Right lobe of liver (tissue), 6 donors: ENCODE measurements around the gene BCL2. TPM values are rescaled to one million over a fixed set of nuclear protein-coding genes. Genes with fewer than 3 reads are reported as not detected.
"Not testable (repeated sequence)": the region's sequence is repeated elsewhere in the genome, so short reads cannot be mapped to it uniquely, and the experiment has no call there.

Source experiments
- ATAC-seq, 4 donors: fragments of 200-7000 bp; cut with Tn5 transposase; one replicate each; pipeline ENCODE4 v1.9.1; 2020; ENCODE audit warnings: mild to moderate bottlenecking in 4 of 4, moderate library complexity in 4 of 4
- DNase-seq, 3 donors: peaks; one replicate each; pipeline ENCODE4 v3.0.0-alpha.2; 2020
- H3K27ac ChIP-seq, 3 donors: fragments of 200-600 bp; one replicate each; pipeline ENCODE4 v1.8.0; 2022
- H3K27me3 ChIP-seq, 2 donors: fragments of 200-600 bp; one replicate each; pipeline ENCODE4 v1.8.0; 2022
- H3K36me3 ChIP-seq, 4 donors: fragments of 200-600 bp; sonication (generic) in 1 of 4; one replicate each; pipeline versions ENCODE4 v1.5.1 to v1.8.0; 2017 to 2022; ENCODE audit warnings: control low read depth in 1 of 4
- H3K4me1 ChIP-seq, 4 donors: fragments of 200-600 bp; sonication (generic) in 1 of 4; one replicate each; pipeline versions ENCODE4 v1.5.1 to v1.8.0; 2017 to 2022; ENCODE audit warnings: control low read depth in 1 of 4
- H3K4me3 ChIP-seq, 3 donors: fragments of 200-600 bp; one replicate each; pipeline ENCODE4 v1.8.0; 2022
- H3K9me3 ChIP-seq, 4 donors: fragments of 200-600 bp; sonication (generic) in 1 of 4; one replicate each; pipeline versions ENCODE4 v1.5.1 to v1.8.0; 2017 to 2022; ENCODE audit warnings: control low read depth in 1 of 4
- POLR2A ChIP-seq: fragments of 450-650 bp; IDR thresholded peaks from one replicate; pipeline ENCODE4 v1.6.1; 2017; ENCODE audit warnings: antibody characterized with exemption, mild to moderate bottlenecking
- WGBS: methylation state at CpG from one replicate; pipeline ENCODE4 v1.1.6; 2018; ENCODE audit warnings: low coverage, low lambda C conversion rate; ENCODE audit not compliant: insufficient coverage; ENCODE audit errors: missing lambda C conversion rate; 5-methylcytosine and 5-hydroxymethylcytosine counted together
- intact Hi-C, 2 donors: fragments of 100-400 bp; cut with DNase I; formaldehyde crosslinking; loops; one replicate each; pipeline versions ENCODE4 v1.11.2 to v1.14.1; 2022
- total RNA-seq, 6 experiments: library from RNA; depleted of rRNA in 2 of 6; stranded (reverse); fragments of >200 nt in 2 of 6; fragmentation: NEBNext Ultra II Directional in 3 of 6; extraction: Animal tissue kit (Norgen Biotek cat#: 25700) in 3 of 6; gene quantifications; one replicate each; pipeline versions ENCODE4 v1.1.0 to v1.2.4, GENCODE V29; 2016 to 2023
- TF ChIP-seq, protein P1 (sequence below), 4 donors: fragments of 200-600 bp in 3 of 4; fragments of 450-650 bp in 1 of 4; IDR thresholded peaks; one replicate each; pipeline versions ENCODE4 v1.5.1 to v1.8.0; 2016 to 2022; ENCODE audit warnings: antibody characterized with exemption in 4 of 4, mild to moderate bottlenecking in 2 of 4
- donor health status: DM: no; HTN: yes; CAD: no.
- donor health status: DM: no; HTN: no; CAD: no.
- donor health status: DM: no; HTN: no; CAD: no.
- donor health status: DM: no; HTN: yes; CAD: no.
- donor health status: DM: no; HTN: yes; CAD: no.

BCL2 gene
- total RNA-seq, 6 experiments from 2014 or later: 0.73 to 4.7 (median 2.7) TPM

DNA sequence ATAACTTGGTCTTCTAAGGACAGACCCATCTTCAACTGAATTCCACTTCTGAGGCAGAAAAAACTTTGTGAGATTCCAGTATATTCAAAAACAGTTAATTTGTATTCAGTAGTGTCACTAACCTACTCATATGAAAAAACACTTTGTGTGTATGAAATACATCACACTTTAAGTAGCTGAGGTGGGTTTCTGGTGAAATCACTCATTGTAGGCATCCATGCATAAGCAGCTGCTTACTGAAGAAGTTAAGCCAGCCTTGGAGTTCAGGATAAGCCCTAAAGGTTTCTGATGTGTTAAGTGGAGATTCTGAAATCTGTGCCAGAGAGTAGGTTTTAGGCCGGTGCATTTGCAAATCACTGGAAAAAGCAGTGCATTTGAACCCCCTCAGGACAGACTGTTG lies 128.2 kb downstream of the BCL2 start:
- ATAC-seq (no peak), DNase-seq (no peak)
- no peak for TF ChIP-seq POLR2A
- TF ChIP-seq, protein P1, sequence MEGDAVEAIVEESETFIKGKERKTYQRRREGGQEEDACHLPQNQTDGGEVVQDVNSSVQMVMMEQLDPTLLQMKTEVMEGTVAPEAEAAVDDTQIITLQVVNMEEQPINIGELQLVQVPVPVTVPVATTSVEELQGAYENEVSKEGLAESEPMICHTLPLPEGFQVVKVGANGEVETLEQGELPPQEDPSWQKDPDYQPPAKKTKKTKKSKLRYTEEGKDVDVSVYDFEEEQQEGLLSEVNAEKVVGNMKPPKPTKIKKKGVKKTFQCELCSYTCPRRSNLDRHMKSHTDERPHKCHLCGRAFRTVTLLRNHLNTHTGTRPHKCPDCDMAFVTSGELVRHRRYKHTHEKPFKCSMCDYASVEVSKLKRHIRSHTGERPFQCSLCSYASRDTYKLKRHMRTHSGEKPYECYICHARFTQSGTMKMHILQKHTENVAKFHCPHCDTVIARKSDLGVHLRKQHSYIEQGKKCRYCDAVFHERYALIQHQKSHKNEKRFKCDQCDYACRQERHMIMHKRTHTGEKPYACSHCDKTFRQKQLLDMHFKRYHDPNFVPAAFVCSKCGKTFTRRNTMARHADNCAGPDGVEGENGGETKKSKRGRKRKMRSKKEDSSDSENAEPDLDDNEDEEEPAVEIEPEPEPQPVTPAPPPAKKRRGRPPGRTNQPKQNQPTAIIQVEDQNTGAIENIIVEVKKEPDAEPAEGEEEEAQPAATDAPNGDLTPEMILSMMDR (IDR thresholded peaks at IDR 0.05): no peak
- Histone ChIP-seq H3K27me3 (no peaks in the 10 kb centered on the region), H3K4me3 (no peak overlapping the region), H3K9me3 (no peaks in the 10 kb centered on the region), H3K36me3 (no peaks in the 10 kb centered on the region), H3K4me1 (no peaks in the 10 kb centered on the region), H3K27ac (no peak overlapping the region)
- intact Hi-C loops: no loop called here
- 90% methylated on average over 1 of the region's 1 CpG for WGBS

DNA sequence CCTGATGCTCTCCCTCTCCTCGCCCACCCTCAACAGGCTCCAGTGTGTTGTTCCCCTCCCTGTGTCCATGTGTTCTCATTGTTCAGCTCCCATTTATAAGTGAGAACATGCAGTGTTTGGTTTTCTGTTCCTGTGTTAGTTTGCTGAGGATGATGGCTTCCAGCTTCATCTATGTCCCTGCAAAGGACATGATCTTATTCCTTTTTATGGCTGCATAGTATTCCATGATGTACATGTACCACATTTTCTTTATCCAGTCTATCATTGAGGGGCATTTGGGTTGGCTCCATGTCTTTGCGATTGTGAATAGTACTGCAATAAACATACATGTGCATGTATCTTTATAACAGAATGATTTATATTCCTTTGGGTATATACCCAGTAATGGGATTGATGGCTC lies 128.7 kb downstream of the BCL2 start:
- H3K4me1 ChIP-seq, DNase-seq, ATAC-seq, intact Hi-C loops, H3K4me3 ChIP-seq, H3K9me3 ChIP-seq, H3K27me3 ChIP-seq, H3K27ac ChIP-seq, H3K36me3 ChIP-seq: not testable (repeated sequence)
- WGBS: 90% methylated on average over 2 of the region's 2 CpGs

DNA sequence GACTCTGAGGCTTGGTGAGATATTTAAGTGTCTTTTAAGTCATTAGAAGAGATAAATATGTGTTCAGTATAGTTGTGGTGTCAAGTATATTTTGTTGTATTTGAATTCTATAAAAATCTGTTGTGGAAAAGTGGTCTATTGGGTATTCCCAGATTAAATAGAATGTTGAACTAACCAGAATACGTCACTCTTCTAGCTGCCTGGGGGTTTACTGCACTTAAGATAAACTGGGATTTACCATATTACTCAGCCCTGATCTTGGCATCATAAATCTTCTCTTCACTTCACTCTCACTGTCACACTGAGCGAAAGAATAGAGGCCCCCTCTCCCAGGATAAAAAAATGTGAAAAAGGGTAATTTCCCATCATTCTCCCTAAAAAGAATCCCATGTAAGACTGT lies 129.8 kb downstream of the BCL2 start:
- TF ChIP-seq, protein P1 (IDR thresholded peaks at IDR 0.05): no peak
- TF ChIP-seq POLR2A: no peak

GRCh38 chr18:63189041-63189440 lies 130.5 kb downstream of the BCL2 start:
- Histone ChIP-seq H3K27me3 (no peaks in the 10 kb centered on the region), H3K27ac (no peak overlapping the region), H3K9me3 (no peaks in the 10 kb centered on the region), H3K4me3 (no peak overlapping the region), H3K36me3 (no peaks in the 10 kb centered on the region), H3K4me1 (no peaks in the 10 kb centered on the region)
- intact Hi-C loops: no loop called here
- ATAC-seq (no peak), DNase-seq (no peak)
- WGBS: 87% methylated on average over 2 of the region's 2 CpGs
- TF ChIP-seq, protein P1 (IDR thresholded peaks at IDR 0.05): no peak
- no peak for TF ChIP-seq POLR2A

More for the DNA sequence above, 129.8 kb downstream of the BCL2 start:
- ATAC-seq: no peak
- H3K9me3 ChIP-seq: no peaks in the 10 kb centered on the region
- WGBS: 100% methylated on average over 2 of the region's 2 CpGs
- no peaks in the 10 kb centered on the region for H3K4me1 ChIP-seq
- H3K27ac ChIP-seq: no peak overlapping the region
- no peak for DNase-seq
- H3K36me3 ChIP-seq: no peaks in the 10 kb centered on the region
- intact Hi-C loops: no loop called here
- no peaks in the 10 kb centered on the region for H3K27me3 ChIP-seq
- no peak overlapping the region for H3K4me3 ChIP-seq

GRCh38 chr18:63187791-63188460 lies 131.6 kb downstream of the BCL2 start:
- TF ChIP-seq, protein P1 (IDR thresholded peaks at IDR 0.05): no peak
- TF ChIP-seq POLR2A: no peak
- Histone ChIP-seq H3K9me3 (no peaks in the 10 kb centered on the region), H3K27me3 (no peaks in the 10 kb centered on the region), H3K36me3 (no peaks in the 10 kb centered on the region), H3K4me3 (no peak overlapping the region), H3K4me1 (no peaks in the 10 kb centered on the region), H3K27ac (no peak overlapping the region)
- intact Hi-C loops: no loop called here
- no peak for DNase-seq
- 83% methylated on average over 6 of the region's 6 CpGs for WGBS
- no peak for ATAC-seq
